ENCODE results near the gene INSIG1. TPM values are rescaled to one million over a fixed set of nuclear protein-coding genes. Genes with fewer than 3 reads are reported as not detected.

Gene INSIG1
- total and polyA plus RNA-seq, 2 donors (not counting 3 experiments of a cell fraction or from before 2014, with no cell fraction given), result 79.3 to 102 TPM

DNA sequence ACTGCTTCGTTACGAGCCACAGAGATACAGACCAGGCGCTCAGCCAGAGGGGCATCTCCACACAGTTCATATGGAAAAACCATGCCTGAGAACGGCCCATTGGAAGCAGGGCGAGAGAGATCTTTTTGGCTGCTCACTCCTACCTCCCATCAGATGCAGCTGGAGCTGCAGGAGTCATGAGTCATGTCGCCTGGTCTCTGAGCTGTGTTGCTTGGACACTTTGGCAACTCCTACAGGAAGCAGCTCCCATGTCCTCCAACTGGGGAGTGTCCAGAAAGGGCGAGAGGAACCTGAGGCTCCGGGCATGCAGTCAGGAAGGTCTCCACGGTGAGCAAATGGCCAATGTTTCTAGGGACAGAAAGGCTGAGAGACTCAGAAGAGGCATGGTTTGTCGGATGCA, 24.9 kb downstream of the INSIG1 start:
- Histone ChIP-seq H3K4me1 (ENCODE audit: control insufficient read depth, extremely low read depth, insufficient read depth, low read length) (no peaks in the 10 kb centered on the region), H4K20me1 (replicated peaks; ENCODE audit: control insufficient read depth, extremely low read depth, insufficient read depth, low read length) (no peaks in the 10 kb centered on the region), H3K36me3 (ENCODE audit: control insufficient read depth in 2 of 2, extremely low read depth in 1 of 2, insufficient read depth in 2 of 2, low read length in 2 of 2) (no peaks in the 10 kb centered on the region), H3K79me2 (ENCODE audit: control insufficient read depth, insufficient read depth, low read length) (no peaks in the 10 kb centered on the region), H3K27ac (ENCODE audit: insufficient read depth, low read depth, low read length) (no peak overlapping the region), H3K9me1 (replicated peaks; ENCODE audit: control insufficient read depth, extremely low read depth, insufficient read depth, low read length) (no peaks in the 10 kb centered on the region), H2AFZ (ENCODE audit: low read depth, low read length) (no peak overlapping the region), H3K27me3 (ENCODE audit: control insufficient read depth in 2 of 2, insufficient read depth in 2 of 2, low read length in 2 of 2) (peaks cover 2 to 3% of the 10 kb centered on the region in 2 experiments), H3K9ac (replicated peaks; ENCODE audit: extremely low read depth, insufficient read depth, low read length) (no peak overlapping the region), H3K4me2 (ENCODE audit: insufficient read depth, low read length) (no peak overlapping the region), H3K9me3 (replicated peaks; ENCODE audit: control insufficient read depth, insufficient read depth, low read length) (no peaks in the 10 kb centered on the region), H3K4me3 (replicated peaks in 1 of 3; ENCODE audit: insufficient read depth in 1 of 3, low read depth in 1 of 3, low read length in 3 of 3) (no peak overlapping the region)
- DNase-seq (ENCODE audit: low read depth, low spot score) (no peak), FAIRE-seq (no peak)
- CTCF ChIA-PET, result no interaction called here
- POLR2A ChIA-PET, result no interaction called here
- dilution Hi-C loops (cut with MboI; ENCODE audit: extremely low pct_ligation_motif_present, low sequenced_read_pairs) (no loop called here), intact Hi-C loops (cut with micrococcal nuclease) (no loop called here)
- no TSS peak for BruUV-seq (replicated peaks)
- TF ChIP-seq EZH2 (IDR thresholded peaks at IDR 0.05; ENCODE audit: borderline replicate concordance, low read depth, low read length, severe bottlenecking), result no peak
- TF ChIP-seq POLR2A (IDR thresholded peaks at IDR 0.05; ENCODE audit: low read depth, low read length), result no peak
- TF ChIP-seq CTCF (IDR thresholded peaks at IDR 0.05; ENCODE audit: extremely low read depth in 1 of 2, insufficient read depth in 1 of 2, low read depth in 1 of 2, low read length in 2 of 2), result no peak
- TF ChIP-seq GATA2 (IDR thresholded peaks at IDR 0.05; ENCODE audit: insufficient read depth, insufficient read length, low read depth, low read length), result no peak

DNA sequence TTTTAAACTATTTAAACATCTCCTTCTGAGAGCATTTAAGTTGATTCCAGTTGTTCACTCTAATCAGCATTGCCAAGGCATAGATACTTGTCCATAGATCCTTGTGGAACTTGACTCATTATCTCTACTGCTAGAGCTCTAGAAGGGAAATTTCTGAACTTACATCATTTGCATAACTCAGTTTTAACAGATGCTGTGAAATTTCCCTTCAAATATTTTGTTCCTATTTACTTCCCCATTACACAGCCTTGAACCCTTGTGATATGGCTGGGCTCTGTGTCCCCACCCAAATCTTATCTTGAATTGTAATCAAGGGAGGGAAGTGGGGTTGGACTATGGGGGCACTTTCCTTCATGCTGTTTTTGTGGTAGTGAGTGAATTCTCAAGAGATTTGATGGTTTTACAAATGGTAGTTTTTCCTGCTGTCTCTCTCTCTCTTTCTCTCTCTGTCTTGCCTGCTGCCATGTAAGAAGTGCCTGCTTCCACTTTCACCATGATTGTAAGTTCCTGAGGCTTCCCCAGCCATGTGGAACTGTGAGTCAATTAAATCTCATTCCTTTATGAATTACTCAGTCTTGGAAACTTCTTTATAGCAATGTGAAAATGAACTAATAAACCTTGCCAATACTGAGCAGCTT, 25.4 kb downstream of the INSIG1 start:
- no peak for FAIRE-seq
- dilution Hi-C loops (cut with MboI; ENCODE audit: extremely low pct_ligation_motif_present, low sequenced_read_pairs), result no loop called here
- Histone ChIP-seq H3K4me3 (replicated peaks in 1 of 3; ENCODE audit: insufficient read depth in 1 of 3, low read depth in 1 of 3, low read length in 3 of 3) (no peak overlapping the region), H2AFZ (ENCODE audit: low read depth, low read length) (no peak overlapping the region), H3K27ac (ENCODE audit: insufficient read depth, low read depth, low read length) (no peak overlapping the region), H3K9ac (replicated peaks; ENCODE audit: extremely low read depth, insufficient read depth, low read length) (no peak overlapping the region), H3K36me3 (ENCODE audit: control insufficient read depth in 2 of 2, extremely low read depth in 1 of 2, insufficient read depth in 2 of 2, low read length in 2 of 2) (no peaks in the 10 kb centered on the region), H3K27me3 (ENCODE audit: control insufficient read depth in 2 of 2, insufficient read depth in 2 of 2, low read length in 2 of 2) (peaks cover 2 to 3% of the 10 kb centered on the region in 2 experiments), H4K20me1 (replicated peaks; ENCODE audit: control insufficient read depth, extremely low read depth, insufficient read depth, low read length) (no peaks in the 10 kb centered on the region), H3K9me3 (replicated peaks; ENCODE audit: control insufficient read depth, insufficient read depth, low read length) (no peaks in the 10 kb centered on the region), H3K9me1 (replicated peaks; ENCODE audit: control insufficient read depth, extremely low read depth, insufficient read depth, low read length) (no peaks in the 10 kb centered on the region), H3K4me1 (ENCODE audit: control insufficient read depth, extremely low read depth, insufficient read depth, low read length) (no peaks in the 10 kb centered on the region), H3K79me2 (ENCODE audit: control insufficient read depth, insufficient read depth, low read length) (no peaks in the 10 kb centered on the region), H3K4me2 (ENCODE audit: insufficient read depth, low read length) (no peak overlapping the region)
- no peak for TF ChIP-seq GATA2 (IDR thresholded peaks at IDR 0.05; ENCODE audit: insufficient read depth, insufficient read length, low read depth, low read length)
- TF ChIP-seq, protein P1, sequence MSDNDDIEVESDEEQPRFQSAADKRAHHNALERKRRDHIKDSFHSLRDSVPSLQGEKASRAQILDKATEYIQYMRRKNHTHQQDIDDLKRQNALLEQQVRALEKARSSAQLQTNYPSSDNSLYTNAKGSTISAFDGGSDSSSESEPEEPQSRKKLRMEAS (IDR thresholded peaks at IDR 0.05; ENCODE audit: insufficient read depth, insufficient read length), result no peak
- no peak for TF ChIP-seq EZH2 (IDR thresholded peaks at IDR 0.05; ENCODE audit: borderline replicate concordance, low read depth, low read length, severe bottlenecking)
- TF ChIP-seq POLR2AphosphoS5 (IDR thresholded peaks at IDR 0.05; ENCODE audit: insufficient read depth, low read depth, low read length), result no peak
- no peak for TF ChIP-seq CTCF (IDR thresholded peaks at IDR 0.05; ENCODE audit: extremely low read depth in 1 of 2, insufficient read depth in 1 of 2, low read depth in 1 of 2, low read length in 2 of 2)
- no peak for TF ChIP-seq MYC (IDR thresholded peaks at IDR 0.05; ENCODE audit: low read depth, low read length)
- TF ChIP-seq JUN (IDR thresholded peaks at IDR 0.05; ENCODE audit: borderline replicate concordance, insufficient read depth, insufficient read length, low read depth), result no peak
- no peak for TF ChIP-seq POLR2A (IDR thresholded peaks at IDR 0.05; ENCODE audit: low read depth, low read length)
- no peak for TF ChIP-seq FOS (IDR thresholded peaks at IDR 0.05; ENCODE audit: borderline replicate concordance, insufficient read depth, low read length)
- ChIA-PET CTCF (no interaction called here), POLR2A (no interaction called here)
- intact Hi-C loops (cut with micrococcal nuclease), result no loop called here
- DNase-seq (ENCODE audit: low read depth, low spot score), result no peak
- BruUV-seq (replicated peaks), result no TSS peak
